DOHH2 (cell line): ENCODE data around the gene AGBL4.

ENCODE experiments used
- H3F3A ChIP-seq: fragments of 200-600 bp; sonication (generic), shearing (Covaris generic); 2 replicates; pipeline ENCODE4 v1.6.0; 2016; ENCODE audit warnings: antibody characterized with exemption, mild to moderate bottlenecking; ENCODE audit not compliant: control insufficient read depth, insufficient read depth
- H3K27ac ChIP-seq: fragments of 200-600 bp; sonication (generic); 2 replicates; pipeline ENCODE4 v1.5.1; 2014; ENCODE audit warnings: low read depth, mild to moderate bottlenecking, low read length, moderate library complexity
- H3K27me3 ChIP-seq: fragments of 200-600 bp; sonication (generic); 2 replicates; pipeline ENCODE4 v1.6.1; 2014; ENCODE audit warnings: mild to moderate bottlenecking, low read length, mixed read lengths; ENCODE audit not compliant: control insufficient read depth
- H3K36me3 ChIP-seq: fragments of 200-600 bp; sonication (generic); 2 replicates; pipeline ENCODE4 v1.6.1; 2014; ENCODE audit warnings: mild to moderate bottlenecking, low read length, moderate library complexity, mixed read lengths; ENCODE audit not compliant: control insufficient read depth
- H3K4me1 ChIP-seq: fragments of 200-600 bp; sonication (generic); 2 replicates; pipeline ENCODE4 v1.6.1; 2014; ENCODE audit warnings: mild to moderate bottlenecking, low read length, mixed read lengths; ENCODE audit not compliant: control insufficient read depth
- H3K4me2 ChIP-seq: fragments of 200-600 bp; sonication (generic); 2 replicates; pipeline ENCODE4 v1.6.0; 2014; ENCODE audit warnings: mild to moderate bottlenecking, low read length, moderate library complexity
- H3K4me3 ChIP-seq: fragments of 200-600 bp; sonication (generic); 2 replicates; pipeline ENCODE4 v1.5.1; 2014; ENCODE audit warnings: mild to moderate bottlenecking, low read length, mixed read lengths
- H3K79me2 ChIP-seq: fragments of 200-600 bp; sonication (generic); 2 replicates; pipeline ENCODE4 v1.6.1; 2014; ENCODE audit warnings: mild to moderate bottlenecking, low read length, mixed read lengths; ENCODE audit not compliant: control insufficient read depth
- H3K9me2 ChIP-seq: fragments of 200-600 bp; sonication (generic); replicated peaks from 2 replicates; pipeline ENCODE4 v1.6.1; 2014; ENCODE audit warnings: mild to moderate bottlenecking, low read length, mixed read lengths; ENCODE audit not compliant: control insufficient read depth
- H3K9me3 ChIP-seq: fragments of 200-600 bp; sonication (generic); 2 replicates; pipeline ENCODE4 v1.6.1; 2014; ENCODE audit warnings: antibody characterized with exemption, low read length, mixed read lengths; ENCODE audit not compliant: control insufficient read depth, insufficient read depth
- H4K20me1 ChIP-seq: fragments of 200-600 bp; sonication (generic); 2 replicates; pipeline ENCODE4 v1.6.0; 2014; ENCODE audit warnings: low read depth, mild to moderate bottlenecking, antibody characterized with exemption, low read length, moderate library complexity; ENCODE audit not compliant: control insufficient read depth, insufficient read depth
- EZH2phosphoT487 ChIP-seq: fragments of 200-600 bp; sonication (generic); IDR thresholded peaks from 2 replicates; pipeline ENCODE4 v1.6.1; 2017; ENCODE audit warnings: borderline replicate concordance, mild to moderate bottlenecking, antibody characterized with exemption, low read length, moderate library complexity, mixed read lengths
- TF ChIP-seq, protein P1 (sequence below): fragments of 200-600 bp; sonication (generic); IDR thresholded peaks from one replicate; pipeline ENCODE4 v1.5.1; 2014; ENCODE audit warnings: antibody characterized with exemption, mild to moderate bottlenecking, low read depth, low read length; ENCODE audit not compliant: poor library complexity, severe bottlenecking

Gene AGBL4

DNA sequence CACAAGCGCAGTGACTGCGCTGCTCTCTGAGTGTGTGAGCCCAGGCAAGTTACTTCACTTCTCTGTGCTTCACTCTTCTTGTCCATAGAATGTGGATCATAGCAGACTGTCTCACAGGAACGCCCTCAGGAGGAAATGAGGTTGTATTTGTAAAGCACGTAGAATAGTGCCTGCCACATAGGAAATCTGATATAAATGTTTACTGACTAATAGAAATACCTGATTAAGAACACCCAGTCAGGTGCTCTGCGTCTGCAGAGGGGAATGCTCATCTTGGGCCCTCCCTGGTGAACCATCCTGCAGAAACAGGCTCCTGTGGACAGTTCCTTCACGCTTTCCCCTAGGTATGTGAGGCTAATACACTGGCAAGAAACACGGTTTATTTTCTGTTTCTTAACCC, 1347.4 kb downstream of the AGBL4 start:
- no peak overlapping the region for H3K27ac ChIP-seq
- H3K9me2 ChIP-seq, result no peaks in the 10 kb centered on the region
- H3K36me3 ChIP-seq, result no peaks in the 10 kb centered on the region
- H3F3A ChIP-seq, result no peaks in the 10 kb centered on the region
- H3K27me3 ChIP-seq, result peaks cover 5% of the 10 kb centered on the region
- TF ChIP-seq, protein P1, sequence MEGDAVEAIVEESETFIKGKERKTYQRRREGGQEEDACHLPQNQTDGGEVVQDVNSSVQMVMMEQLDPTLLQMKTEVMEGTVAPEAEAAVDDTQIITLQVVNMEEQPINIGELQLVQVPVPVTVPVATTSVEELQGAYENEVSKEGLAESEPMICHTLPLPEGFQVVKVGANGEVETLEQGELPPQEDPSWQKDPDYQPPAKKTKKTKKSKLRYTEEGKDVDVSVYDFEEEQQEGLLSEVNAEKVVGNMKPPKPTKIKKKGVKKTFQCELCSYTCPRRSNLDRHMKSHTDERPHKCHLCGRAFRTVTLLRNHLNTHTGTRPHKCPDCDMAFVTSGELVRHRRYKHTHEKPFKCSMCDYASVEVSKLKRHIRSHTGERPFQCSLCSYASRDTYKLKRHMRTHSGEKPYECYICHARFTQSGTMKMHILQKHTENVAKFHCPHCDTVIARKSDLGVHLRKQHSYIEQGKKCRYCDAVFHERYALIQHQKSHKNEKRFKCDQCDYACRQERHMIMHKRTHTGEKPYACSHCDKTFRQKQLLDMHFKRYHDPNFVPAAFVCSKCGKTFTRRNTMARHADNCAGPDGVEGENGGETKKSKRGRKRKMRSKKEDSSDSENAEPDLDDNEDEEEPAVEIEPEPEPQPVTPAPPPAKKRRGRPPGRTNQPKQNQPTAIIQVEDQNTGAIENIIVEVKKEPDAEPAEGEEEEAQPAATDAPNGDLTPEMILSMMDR, result no peak
- no peak for TF ChIP-seq EZH2phosphoT487
- no peak overlapping the region for H3K4me3 ChIP-seq
- H3K79me2 ChIP-seq, result no peaks in the 10 kb centered on the region
- H3K4me1 ChIP-seq, result no peaks in the 10 kb centered on the region
- H3K9me3 ChIP-seq, result no peaks in the 10 kb centered on the region
- no peak overlapping the region for H3K4me2 ChIP-seq
- H4K20me1 ChIP-seq, result no peaks in the 10 kb centered on the region

DNA sequence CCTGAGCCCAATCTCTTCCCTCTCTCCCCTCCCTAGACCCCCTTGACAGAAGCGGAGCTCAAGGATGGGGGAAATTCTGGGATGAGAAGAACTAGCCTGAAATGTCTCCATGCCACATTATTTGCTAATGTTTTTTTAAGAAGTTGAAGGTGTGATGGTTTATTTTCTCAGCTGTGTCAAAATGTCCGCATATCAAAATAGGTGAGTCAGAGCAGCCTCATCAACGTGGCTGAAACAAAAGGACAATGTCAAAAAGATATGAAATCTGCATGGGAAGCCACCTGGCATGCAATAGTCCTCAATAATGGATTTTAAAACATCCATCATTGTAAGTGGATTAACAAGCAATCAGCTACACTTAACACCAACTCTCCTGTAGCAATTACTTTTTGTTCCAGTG, 1348.5 kb downstream of the AGBL4 start:
- Histone ChIP-seq H3K4me1 (no peaks in the 10 kb centered on the region), H4K20me1 (no peaks in the 10 kb centered on the region)
- no peak for TF ChIP-seq EZH2phosphoT487
- TF ChIP-seq, protein P1, result no peak

DNA sequence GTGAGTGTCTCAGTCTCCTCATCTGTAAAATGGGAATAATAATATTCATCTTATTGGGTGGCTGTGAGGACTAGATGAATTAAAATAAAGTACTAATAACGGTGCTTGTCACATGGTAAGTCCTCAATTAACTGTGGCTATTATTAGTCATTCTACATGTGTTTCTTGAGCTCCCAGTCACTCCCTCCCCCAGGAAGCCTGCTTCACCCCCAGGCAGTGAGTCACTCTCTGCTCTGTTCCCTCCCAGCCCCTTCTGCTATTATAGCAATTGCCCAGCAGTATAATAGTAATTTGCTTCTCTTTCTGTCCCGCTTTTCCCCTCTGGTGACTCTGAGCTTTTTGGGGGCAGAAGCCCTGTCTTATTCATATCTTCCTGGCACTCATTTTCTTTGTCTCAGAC, 1349.1 kb downstream of the AGBL4 start:
- Histone ChIP-seq H3K9me3 (no peaks in the 10 kb centered on the region), H3K4me3 (no peak overlapping the region), H3F3A (no peaks in the 10 kb centered on the region), H3K27ac (no peak overlapping the region), H3K27me3 (peaks cover 5% of the 10 kb centered on the region), H3K79me2 (no peaks in the 10 kb centered on the region), H3K9me2 (no peaks in the 10 kb centered on the region), H3K4me1 (no peaks in the 10 kb centered on the region), H3K4me2 (no peak overlapping the region), H4K20me1 (no peaks in the 10 kb centered on the region), H3K36me3 (no peaks in the 10 kb centered on the region)
- TF ChIP-seq, protein P1, result no peak
- no peak for TF ChIP-seq EZH2phosphoT487

More for the DNA sequence above, 1348.5 kb downstream of the AGBL4 start:
- Histone ChIP-seq H3K4me3 (no peak overlapping the region), H3K4me2 (no peak overlapping the region), H3F3A (no peaks in the 10 kb centered on the region), H3K27ac (no peak overlapping the region), H3K79me2 (no peaks in the 10 kb centered on the region), H3K9me2 (no peaks in the 10 kb centered on the region), H3K27me3 (peaks cover 5% of the 10 kb centered on the region), H3K36me3 (no peaks in the 10 kb centered on the region), H3K9me3 (no peaks in the 10 kb centered on the region)
